HG03060 (cell line): ENCODE data around the gene SPATA46.
A peak's percentile ranks its signal among the peaks of the same experiment; 100 is the strongest.

Experiments
- ATAC-seq: cut with Tn5 transposase; IDR thresholded peaks from one replicate; pipeline ENCODE4 v1.9.1; 2021; ENCODE audit warnings: low read depth, moderate number of reproducible peaks; ENCODE audit not compliant: unreplicated experiment

SPATA46 gene

DNA sequence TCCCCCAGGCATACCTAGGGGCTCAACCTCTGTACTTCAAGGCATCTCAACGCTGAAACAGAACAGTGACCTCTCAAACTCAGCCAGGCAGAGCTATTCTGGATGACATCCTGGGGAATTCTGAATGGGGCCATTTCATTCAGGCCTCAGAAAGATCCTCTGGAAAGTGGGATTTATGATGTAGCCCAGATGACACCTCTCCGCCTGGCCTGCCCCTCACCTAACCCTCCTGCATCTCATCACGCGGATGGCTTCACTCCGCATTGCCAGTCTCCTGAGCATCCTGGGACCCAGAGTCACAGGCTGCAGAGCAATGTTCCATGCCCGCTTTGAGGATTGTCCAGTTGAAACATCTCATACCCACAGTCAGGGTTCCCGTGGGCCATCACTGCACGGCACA is 1.2 kb downstream of the SPATA46 start:
- no peak for ATAC-seq

DNA sequence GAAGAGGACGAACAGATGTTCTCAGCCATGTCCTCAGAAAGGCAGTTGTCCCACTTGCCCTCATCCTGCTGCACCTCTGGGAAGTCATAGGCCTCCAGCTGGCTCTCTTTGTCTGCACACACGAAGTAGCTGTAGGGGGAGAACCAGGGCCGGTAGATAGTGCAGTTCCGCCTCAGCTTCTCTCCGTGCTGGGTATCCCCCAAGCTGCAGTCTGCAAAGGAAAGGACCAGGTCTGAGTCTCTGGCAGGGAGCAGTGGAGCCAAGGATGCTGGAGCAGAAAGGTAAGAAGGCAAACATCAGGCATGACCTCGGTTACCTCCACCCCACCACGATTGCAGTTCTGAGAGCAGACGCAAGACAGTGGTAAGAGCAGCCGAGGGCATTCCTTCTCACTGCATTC is 2.2 kb downstream of the SPATA46 start:
- no peak for ATAC-seq

DNA sequence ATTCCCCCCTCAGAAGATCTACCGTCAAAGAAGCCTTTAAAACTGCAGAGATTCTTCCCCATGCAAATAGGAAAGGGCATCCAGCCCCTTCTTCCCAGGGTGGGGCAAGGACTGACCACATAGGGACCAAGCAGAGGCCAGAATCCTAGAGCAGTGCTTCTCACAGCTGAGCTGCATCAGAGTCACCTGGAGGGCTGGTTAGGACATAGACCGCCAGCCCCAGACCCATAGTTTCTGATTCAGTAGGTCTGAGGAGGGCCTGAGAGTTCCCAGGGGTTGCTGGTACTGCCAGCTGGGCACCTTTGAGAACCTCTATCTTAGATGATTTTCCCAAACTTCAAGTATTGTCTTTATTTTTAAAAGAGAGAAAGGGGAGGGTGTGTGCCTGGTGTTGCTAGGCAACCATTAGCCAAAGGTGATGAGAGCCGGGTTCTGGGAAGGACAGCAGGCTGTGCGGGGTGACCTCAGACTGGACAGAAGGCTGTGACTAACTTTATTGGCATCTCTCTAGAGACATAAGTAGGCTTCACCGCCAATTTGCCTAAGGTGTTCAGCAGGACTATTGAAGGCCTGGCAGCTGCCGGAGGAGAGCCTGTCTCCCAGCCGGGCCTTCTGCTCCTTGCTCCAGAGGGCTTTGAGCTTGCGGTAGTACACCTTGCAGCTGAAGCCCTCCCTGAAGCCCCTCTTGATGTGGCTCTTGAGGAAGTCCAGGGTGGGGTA is 3.0 kb downstream of the SPATA46 start:
- ATAC-seq: no peak

DNA sequence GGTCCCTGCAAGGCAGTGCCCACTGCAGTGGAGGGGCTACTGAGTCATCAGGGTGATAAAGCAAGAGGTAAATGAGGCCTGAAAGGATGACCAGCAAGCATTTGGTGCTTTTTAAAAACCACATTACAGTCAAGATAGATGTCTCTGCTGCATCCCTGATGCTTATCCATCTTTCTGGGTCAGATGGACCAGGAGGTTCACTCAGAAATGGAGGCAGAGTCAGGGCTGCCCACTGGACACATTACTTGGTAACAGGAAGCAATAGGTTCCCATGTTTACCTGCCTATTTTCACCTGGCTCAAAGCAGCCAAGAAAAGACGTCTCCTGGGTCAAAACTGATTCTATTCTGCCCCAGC is 3.6 kb downstream of the SPATA46 start:
- ATAC-seq: no peak

DNA sequence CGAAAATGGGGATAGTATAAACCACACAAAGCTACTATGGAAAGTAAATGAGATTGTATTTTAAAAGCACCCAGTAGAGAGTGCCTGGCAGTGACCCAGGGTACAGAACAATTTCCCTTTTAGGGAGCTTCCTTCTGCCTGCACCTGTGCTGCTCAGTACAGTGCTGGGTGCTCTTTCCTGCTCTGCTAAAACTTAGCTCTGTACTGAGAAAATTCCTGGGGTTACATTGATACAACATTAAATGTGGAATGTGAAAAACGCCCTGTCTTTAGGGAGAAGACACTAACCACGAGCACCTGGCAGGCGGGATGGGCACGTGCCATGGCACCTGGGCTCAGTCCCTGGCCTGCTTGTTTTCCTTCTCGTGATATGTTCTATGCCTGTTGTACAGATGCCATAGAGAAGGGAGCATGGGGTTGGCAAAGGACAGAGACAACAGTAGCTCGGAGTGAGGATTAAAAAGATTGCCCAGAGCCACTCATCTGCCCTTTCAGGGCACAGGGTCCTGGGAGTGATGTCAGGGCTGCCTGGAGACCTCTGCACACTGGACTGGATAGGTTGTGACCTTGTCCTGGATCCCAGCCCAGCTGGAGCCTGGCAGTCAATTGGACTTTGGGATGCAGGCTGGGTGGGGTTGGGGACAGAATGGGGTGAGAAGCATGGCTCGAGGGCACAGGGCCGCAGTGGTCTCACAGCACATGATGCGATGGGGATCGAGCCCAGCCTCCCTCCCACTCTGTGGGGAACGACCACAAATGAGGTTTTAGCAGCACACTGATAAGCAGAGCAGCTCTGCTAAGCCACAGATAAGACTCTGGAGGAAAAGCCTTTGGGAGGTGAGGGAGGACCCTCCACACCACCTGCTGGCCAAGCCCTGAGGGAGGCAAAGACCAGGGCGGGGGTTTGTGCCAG is 4.2 kb downstream of the SPATA46 start:
- ATAC-seq: no peak

DNA sequence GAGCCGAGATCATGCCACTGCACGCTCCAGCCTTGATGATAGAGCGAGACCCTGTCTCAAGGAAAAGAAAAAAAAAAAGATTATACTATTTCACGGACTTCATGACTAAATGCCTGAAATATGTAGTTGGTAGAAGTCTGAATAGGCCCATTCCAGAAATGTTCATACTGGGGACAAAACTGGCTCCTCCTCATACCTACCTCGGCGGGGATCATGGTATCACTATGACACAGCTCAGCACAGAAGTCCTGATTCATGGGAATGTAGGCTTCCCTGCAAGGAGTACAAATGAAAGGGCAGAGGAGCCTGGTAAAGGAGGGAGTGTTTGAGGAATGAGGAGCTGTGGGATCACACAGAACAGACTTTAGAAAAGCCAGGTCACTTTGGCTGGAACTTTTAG is 5.0 kb downstream of the SPATA46 start:
- ATAC-seq: no peak

DNA sequence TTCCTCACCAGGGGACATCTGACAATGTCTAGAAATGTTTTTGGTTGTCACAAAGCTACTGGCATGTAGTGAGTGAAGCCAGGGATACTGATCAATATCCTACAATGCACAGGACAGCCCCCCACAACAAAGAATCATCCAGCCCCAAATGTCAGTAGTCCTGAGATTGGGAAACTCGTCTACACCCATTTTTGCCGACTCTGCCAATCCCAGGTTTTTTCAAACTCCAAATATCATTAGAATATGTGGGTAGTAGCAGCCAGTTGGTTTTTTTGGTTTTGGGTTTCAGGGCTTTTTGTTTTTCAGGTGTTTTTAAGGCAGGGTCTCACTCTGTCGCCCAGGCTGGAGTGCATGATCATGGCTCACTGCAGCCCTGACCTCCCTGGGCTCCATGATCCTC is 5.9 kb downstream of the SPATA46 start:
- ATAC-seq: no peak

DNA sequence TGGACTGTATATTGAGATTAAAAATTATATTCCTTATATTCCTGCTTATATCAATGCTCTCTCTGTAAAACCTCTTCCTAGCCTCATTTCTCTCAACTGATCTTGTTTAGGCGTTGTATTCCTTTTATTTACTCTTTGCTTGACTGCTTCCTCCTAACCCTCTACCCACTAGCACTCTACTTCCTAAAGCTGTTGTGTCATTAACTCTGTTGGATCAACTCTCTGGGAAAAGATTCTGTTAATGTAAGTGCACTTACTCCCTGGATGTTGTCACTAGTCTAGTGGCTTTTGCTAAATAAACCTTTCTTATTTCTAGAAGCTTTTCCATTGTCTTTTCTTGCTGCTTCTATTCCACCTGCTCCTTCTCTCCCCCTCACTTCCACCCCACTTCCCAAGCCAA is 6.5 kb downstream of the SPATA46 start:
- no peak for ATAC-seq

DNA sequence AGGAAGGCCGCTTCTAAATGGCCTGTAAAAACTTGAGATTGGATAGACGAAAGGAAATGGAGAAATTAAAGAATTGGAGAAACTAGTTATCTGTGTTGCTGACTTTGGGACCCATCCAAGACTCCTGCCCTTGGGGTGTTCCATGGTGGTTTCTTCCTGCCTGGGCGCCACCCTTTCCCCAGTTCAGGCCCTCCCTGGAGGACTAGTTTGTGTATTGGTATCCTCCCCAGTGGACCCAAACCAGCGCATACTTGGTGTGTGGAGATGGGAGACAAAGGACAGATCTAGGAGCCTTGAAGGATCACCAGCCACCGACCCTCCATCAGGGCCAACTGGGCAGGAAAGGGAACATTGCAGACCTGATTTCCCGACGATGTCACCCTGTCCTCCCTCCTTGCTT is 7.1 kb downstream of the SPATA46 start:
- no peak for ATAC-seq

DNA sequence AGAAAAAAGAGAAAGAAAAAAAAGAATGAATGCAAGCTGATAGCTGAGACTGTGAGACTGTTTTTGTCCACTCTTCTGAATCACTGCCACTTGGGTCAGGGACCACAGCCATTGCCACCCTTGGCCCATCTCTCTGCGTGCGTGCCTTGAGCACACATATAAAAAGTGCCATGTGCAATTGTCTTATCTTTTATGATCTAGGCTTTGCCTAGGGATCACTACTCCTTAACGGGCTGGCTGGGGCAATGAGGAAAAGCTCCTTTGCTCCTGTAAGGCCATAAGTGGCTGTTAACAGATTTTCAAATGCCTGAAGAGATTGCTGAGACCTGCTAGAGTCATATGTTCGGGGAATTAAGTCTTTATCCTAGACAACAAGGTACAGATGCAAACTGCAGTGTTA is 8.2 kb downstream of the SPATA46 start:
- ATAC-seq: no peak

DNA sequence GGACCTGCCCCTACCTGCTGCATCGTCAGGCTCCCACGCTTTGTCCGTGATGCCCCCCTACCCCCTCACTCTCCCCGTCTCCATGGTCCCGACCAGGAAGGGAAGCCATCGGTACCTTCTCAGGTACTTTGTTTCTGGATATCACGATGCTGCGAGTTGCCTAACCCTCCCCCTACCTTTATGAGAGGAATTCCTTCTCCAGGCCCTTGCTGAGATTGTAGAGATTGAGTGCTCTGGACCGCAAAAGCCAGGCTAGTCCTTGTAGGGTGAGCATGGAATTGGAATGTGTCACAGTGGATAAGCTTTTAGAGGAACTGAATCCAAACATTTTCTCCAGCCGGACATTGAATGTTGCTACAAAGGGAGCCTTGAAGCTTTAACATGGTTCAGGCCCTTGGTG is 8.9 kb downstream of the SPATA46 start:
- ATAC-seq: no peak

DNA sequence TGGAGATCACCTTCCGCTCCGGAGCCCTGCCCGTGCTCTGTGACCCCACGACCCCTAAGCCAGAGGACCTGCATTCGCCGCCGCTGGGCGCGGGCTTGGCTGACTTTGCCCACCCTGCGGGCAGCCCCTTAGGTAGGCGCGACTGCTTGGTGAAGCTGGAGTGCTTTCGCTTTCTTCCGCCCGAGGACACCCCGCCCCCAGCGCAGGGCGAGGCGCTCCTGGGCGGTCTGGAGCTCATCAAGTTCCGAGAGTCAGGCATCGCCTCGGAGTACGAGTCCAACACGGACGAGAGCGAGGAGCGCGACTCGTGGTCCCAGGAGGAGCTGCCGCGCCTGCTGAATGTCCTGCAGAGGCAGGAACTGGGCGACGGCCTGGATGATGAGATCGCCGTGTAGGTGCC is 9.6 kb downstream of the SPATA46 start:
- ATAC-seq: no peak

DNA sequence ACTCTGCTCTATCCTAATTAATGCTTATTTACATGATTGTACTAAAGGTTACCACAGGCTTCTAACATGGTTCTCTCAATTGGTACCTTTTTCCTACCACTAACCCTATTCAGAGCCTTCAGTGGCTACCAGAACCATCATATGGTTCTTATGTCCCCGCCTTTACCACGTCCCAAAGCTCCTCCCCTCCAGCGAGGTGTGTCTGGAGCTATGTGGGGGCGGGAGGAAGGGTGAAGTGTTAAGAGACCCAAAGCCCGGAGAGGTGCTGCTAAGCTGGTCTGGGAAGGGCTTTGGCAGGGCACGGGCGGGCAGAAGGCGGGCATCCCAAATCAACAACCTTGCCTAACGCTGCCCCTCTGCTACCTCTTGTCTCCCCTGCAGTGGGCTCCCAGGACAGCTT is 10.0 kb downstream of the SPATA46 start:
- no peak for ATAC-seq

DNA sequence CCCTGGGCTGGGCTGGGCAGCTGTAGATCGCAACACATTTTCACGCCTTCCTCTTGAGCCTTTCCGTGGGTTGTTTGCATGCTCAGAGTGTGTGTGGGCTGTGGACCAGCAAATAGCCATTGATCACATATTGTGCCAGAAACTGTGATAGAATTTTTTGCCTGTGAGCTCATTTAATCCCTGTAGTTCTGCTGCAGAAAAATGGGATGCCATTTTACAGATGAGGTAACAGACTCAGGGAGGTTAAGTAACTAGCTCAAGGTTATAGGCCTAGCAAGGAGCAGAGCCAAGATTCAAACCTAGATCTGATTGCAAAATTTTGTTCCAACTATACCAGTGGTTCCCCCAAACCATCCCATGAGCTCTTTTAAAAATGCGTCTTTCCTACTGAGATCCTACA is 10.5 kb downstream of the SPATA46 start:
- ATAC-seq: no peak

DNA sequence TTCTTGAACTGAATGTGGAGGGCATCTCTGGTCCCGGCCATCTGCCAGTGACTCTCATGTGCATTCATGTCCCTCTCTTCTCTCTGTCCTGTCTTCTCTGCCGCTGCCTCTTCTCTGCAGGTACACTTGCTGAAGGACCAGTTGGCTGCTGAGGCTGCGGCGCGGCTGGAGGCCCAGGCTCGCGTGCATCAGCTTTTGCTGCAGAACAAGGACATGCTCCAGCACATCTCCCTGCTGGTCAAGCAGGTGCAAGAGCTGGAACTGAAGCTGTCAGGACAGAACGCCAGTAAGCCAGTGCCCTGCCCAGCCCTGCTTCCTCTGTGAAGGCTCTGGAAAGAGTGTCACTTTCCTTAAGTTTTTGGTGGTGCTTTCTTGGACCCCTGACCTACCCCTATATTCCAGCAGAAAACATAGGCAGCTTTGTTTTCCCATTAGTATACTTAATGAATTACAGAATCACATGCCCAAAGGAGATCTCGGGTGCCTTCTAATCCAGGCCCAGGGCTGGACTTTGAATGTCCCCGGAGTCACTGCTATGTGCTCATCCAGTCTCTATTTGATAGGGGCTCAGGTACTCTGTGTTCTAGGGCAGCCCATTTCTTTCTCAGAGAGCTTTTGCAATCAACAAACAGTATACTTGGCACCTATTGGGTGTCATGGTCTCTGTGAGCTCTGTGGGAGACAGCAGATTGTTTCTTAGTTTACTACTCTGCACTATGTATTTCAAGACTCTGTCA is 11.2 kb downstream of the SPATA46 start:
- ATAC-seq: no peak

DNA sequence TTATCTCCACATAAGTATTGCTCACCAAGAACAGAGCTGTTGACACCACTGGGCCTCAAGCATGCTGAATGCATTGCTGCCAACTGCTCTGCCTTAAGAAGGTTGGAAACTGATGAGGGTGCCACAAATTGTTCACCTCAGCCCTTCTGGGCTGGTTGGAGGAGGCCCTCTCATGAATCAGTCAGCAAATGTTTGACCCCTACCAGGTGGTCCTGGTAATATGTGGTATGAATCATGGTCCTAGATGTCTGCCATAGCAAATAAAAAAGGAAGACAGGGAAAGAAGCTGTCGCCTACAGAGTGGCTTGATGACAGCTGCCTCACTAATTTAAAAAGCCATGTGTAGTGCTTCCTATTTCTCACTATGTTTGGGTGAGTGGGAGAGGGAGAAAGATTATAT is 12.2 kb downstream of the SPATA46 start:
- no peak for ATAC-seq

DNA sequence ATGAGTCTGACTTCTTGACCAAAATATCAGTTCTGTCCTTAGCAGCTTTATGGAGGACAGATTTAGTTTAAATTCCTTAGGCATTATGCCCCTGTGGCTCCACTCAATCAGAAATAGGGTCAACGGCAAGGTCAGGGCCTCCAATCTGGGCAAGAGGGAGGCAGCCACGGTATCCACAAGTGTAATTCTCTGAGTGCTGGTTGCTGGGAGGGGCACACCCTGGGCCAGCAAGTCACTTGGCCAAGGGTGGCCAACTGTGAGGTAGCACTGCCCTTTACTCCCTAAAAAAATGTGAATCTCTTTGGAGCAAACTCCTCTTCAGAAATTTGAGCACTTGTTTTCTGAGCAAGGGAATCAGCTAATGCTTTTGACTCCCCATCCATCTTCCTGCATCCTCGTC is 12.8 kb downstream of the SPATA46 start:
- no peak for ATAC-seq

DNA sequence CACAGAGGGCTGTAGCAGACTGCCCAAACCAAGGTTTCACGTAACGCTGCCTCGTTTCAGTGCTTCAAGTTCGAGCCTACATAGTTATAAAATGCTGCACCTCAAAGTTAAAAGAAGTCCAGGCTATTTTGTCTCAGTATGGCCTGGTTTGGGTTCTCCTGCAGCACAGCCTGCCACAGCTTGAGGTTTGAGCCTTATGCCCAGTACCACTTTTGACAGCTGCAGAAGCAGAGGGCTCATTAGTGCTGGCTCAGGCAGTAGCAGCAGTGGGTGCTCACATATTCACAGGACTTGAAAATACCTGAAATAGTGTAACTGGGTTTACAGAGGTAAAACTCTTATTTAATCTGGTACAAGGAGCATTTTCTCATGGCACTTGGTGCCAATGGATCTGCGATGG is 15.3 kb downstream of the SPATA46 start:
- ATAC-seq: peak; percentile 30

DNA sequence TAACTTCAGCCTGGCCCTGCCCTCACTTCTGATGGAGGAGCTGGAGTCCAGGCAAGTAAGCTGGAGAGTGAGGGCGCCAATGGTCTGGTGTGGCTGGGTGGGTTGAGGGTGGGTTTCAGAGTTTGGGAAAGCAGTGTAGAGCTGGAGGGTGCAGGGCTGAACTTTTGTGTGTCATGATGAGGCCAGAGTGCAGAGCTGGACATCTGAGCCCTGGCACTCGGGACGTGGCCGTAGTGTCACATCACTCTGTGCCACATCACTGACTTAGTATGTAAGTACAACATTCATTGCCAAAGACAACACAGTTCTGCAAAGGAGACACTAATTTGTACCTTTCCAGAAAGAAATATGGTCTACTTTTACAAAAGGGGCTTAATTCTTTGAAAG is 15.8 kb downstream of the SPATA46 start:
- no peak for ATAC-seq

DNA sequence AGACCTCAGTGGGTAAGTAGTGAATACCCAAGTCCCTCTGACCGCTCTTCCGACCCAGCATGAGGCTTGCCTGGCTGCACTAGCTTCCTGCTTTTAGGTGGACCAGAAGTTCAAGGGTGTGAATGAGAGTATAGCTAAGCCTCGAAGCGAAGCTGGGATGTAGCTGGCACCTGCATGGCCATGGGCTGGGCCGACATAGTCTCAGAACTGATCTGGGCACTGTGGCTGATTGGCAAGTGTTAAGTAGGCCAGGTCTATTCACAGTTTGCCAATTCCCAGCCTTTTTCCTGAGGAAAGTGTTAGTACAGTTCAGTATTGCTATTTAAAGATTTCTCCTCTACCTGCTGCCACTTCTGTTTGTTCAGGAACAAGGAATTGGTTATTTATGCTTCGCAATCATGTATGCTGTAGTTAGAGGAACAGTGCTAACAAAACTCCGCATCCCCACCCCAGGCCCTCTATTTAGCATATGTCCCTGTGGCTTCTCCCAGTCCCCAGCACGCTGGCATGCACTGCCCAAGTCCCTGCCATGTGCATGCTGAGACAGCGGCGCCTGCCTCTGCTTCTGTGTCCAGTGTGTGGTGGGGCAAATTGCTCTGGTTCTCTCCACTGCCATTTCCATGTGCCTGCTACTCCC is 16.3 kb downstream of the SPATA46 start:
- no peak for ATAC-seq
